LNCaP clone FGC (cell line): Measurements from ENCODE around the gene ITGB5.
"Not testable (repeated sequence)": the region's sequence is repeated elsewhere in the genome, so short reads cannot be mapped to it uniquely, and the experiment has no call there.

Source experiments
- DNase-seq: peaks from one replicate; pipeline ENCODE4 v3.0.0-alpha.2; 2011; ENCODE audit warnings: low read depth
- H3K4me3 ChIP-seq: 2 replicates; pipeline ENCODE4 v1.5.1; 2011; ENCODE audit warnings: mild to moderate bottlenecking, low read depth, low read length, control low read depth
- TF ChIP-seq, protein P1 (sequence below): IDR thresholded peaks from 2 replicates; pipeline ENCODE4 v1.5.1; 2012; ENCODE audit warnings: mild to moderate bottlenecking; ENCODE audit not compliant: control insufficient read depth, insufficient read depth; ENCODE audit errors: extremely low read depth

The ITGB5 gene

DNA sequence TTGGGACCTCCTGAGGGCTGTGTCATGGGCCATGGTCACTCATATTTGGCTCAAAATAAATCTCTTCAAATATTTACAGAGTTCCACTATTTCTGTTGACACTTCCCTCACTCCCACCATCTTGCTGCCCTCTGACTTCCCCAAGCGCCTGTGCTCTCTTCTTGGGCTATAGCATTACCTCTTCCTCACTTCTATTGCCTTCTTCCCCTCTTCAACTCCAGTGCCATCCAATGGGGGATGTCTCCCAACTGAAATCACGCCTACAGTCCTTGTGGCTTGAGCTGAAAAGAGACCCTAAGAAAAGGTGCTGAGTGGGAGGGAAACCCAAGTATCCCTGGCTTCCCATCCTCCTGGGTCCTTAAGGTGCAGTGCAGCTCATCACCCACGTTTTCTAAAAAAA is 135.1 kb downstream of the ITGB5 start:
- TF ChIP-seq, protein P1, sequence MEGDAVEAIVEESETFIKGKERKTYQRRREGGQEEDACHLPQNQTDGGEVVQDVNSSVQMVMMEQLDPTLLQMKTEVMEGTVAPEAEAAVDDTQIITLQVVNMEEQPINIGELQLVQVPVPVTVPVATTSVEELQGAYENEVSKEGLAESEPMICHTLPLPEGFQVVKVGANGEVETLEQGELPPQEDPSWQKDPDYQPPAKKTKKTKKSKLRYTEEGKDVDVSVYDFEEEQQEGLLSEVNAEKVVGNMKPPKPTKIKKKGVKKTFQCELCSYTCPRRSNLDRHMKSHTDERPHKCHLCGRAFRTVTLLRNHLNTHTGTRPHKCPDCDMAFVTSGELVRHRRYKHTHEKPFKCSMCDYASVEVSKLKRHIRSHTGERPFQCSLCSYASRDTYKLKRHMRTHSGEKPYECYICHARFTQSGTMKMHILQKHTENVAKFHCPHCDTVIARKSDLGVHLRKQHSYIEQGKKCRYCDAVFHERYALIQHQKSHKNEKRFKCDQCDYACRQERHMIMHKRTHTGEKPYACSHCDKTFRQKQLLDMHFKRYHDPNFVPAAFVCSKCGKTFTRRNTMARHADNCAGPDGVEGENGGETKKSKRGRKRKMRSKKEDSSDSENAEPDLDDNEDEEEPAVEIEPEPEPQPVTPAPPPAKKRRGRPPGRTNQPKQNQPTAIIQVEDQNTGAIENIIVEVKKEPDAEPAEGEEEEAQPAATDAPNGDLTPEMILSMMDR: no peak
- DNase-seq: no peak
- no peak overlapping the region for H3K4me3 ChIP-seq

DNA sequence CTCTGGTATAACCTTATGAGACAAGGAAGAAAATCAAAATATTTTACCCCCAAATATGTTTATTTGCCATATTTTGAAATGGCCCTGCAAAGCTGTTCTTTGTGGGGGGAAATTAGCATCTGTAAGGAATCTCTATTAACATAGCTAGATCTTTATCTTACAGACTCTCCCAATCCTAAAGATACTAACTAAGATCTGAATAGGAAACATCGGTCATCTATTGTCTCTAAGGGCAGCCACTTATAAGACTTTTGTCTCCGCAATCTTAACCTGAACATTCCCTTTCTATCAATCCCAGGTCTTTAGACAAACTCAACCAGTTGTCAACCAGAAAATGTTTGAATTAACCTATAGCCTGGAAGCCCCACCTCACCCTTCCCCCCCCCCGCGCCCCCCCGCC is 135.7 kb downstream of the ITGB5 start:
- no peak overlapping the region for H3K4me3 ChIP-seq
- DNase-seq: no peak
- TF ChIP-seq, protein P1: no peak

DNA sequence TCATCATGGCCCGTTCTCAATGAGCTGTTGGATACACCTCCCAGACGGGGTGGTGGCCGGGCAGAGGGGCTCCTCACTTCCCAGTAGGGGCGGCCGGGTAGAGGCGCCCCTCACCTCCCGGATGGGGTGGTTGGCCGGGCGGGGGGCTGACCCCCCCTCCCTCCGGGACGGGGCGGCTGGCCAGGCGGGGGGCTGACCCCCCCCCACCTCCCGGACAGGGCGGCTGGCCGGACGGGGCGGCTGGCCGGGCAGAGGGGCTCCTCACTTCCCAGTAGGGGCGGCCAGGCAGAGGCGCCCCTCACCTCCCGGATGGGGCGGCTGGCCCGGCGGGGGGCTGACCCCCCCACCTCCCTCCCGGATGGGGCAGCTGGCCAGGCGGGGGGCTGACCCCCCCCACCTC is 137.3 kb downstream of the ITGB5 start:
- H3K4me3 ChIP-seq, DNase-seq: not testable (repeated sequence)

DNA sequence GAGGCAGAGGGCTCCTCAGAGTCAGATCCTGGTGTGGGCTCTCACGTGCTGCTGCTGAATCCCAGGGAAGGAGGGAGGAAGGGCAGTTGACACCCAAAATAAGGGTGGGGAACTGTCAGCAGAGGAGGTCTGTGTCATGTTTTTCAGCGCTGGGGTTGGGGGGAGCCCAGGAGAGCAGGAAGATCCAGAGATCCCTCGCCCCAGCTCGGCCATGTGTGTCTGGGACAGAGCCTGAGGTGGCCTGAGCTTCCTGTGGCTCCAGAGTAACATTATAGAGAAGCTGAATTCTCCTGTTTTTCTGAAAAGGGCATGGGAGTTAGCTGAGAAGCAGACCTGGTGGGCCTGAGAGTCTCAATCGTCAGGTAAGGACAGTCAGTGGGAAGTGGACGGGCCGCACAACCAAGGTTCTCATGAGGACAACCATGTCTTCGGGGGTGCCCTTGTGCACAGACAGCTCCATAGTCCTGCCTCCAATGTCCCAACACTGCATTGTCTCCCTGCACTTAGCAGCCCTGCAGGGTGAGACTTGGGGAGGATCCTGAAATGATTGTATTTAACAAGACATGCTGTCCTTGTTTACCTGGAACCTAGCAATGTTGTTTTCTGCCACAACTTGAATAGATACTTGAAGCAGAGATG is 138.5 kb downstream of the ITGB5 start:
- DNase-seq: no peak

DNA sequence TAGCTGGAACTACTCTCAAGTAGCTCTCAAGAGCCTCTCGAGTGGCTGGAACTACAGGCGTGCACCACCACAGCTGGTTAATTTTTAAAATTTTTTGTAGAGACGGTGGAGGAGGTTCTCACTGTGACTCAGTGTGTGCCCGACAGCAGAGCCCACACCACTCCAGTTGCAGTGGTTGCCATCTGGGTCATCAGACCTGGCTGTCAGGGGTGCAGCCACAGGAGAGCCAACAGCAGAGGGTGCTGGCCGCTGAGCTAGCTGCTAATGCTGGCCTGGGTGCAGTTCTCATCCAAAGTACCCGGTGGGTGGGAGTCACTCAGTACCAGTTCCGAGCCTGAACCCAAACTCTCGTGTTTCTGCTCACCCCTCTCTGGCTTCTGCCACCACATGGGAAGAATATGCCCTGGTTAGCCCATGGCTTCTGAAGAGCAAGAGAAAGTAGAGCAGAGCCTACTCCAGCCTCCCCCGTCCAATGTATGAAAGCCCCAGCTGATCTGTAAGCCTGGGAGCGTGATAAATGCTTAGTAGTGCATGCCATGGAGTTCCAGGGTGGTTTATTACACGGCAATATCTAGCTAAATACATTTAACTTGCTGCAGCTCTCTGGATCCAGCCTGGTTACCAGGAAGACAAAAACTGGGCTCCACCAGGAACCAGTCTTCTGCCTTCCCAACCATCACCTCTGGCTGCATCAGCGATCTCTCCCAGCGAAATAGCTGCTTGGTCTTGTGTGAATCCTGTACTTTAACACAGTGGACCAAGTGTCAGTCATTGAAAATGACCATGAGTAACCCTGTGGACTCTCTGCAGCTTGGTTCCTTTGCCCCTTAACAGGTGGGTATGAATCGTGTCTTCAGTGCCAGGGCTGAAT is 139.8 kb downstream of the ITGB5 start:
- no peak overlapping the region for H3K4me3 ChIP-seq
- TF ChIP-seq, protein P1: no peak
- no peak for DNase-seq

More for the DNA sequence above, 138.5 kb downstream of the ITGB5 start:
- no peak overlapping the region for H3K4me3 ChIP-seq
- TF ChIP-seq, protein P1: no peak

GRCh38 chr3:124745756-124746155 is 141.4 kb downstream of the ITGB5 start:
- no peak overlapping the region for H3K4me3 ChIP-seq
- TF ChIP-seq, protein P1: no peak
- DNase-seq: no peak

DNA sequence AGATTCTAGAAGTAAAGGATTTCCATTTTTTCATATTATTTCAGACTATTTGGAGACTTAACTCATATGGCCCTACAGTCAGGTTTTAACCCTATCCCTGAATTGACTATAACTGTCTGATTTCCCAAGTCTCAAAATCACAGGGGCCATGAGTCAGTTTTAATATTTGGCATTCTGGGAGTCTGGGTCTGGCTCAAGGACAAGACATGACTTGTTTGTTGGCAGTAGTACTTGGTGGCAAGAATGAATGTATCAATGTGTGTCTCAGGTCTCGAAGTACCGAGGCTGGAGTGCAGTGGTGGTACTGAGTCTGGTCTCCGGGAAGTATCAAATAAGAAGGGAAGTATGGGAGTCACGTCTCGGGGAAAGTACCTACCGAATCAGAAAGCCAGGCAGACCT is 146.1 kb downstream of the ITGB5 start:
- TF ChIP-seq, protein P1: no peak
- DNase-seq: no peak
- H3K4me3 ChIP-seq: no peak overlapping the region
